ENCODE measurements around the gene TCERG1L. TPM values are rescaled to one million over a fixed set of nuclear protein-coding genes. Genes with fewer than 3 reads are reported as not detected.

The TCERG1L gene
- total RNA-seq, 2 donors from 2014 or later: 0.05 TPM; not detected in 1

- H3K9me3 Mint-ChIP-seq: no peaks in the 10 kb centered on the region
- no peak for ATAC-seq (replicated peaks)
- H3K27me3 Mint-ChIP-seq: peaks cover 3% of the 10 kb centered on the region
- no peak overlapping the region for H3K27ac Mint-ChIP-seq
- no peaks in the 10 kb centered on the region for H3K4me1 Mint-ChIP-seq
- H3K4me3 Mint-ChIP-seq: no peak overlapping the region
- H3K36me3 Mint-ChIP-seq (ENCODE audit: low read depth): no peaks in the 10 kb centered on the region
Observed at GRCh38 chr10:131201741-131202515, 109.6 kb downstream of the TCERG1L start.

GRCh38 chr10:131200856-131201470, 110.6 kb downstream of the TCERG1L start:
- H3K4me3 Mint-ChIP-seq: no peak overlapping the region
- no peaks in the 10 kb centered on the region for H3K4me1 Mint-ChIP-seq
- H3K36me3 Mint-ChIP-seq (ENCODE audit: low read depth): no peaks in the 10 kb centered on the region
- no peak overlapping the region for H3K27ac Mint-ChIP-seq
- H3K27me3 Mint-ChIP-seq: peaks cover 3% of the 10 kb centered on the region
- ATAC-seq (replicated peaks): no peak
- H3K9me3 Mint-ChIP-seq: peaks cover 3% of the 10 kb centered on the region

GRCh38 chr10:131199646-131200045, 111.9 kb downstream of the TCERG1L start:
- Mint-ChIP-seq H3K9me3 (peaks cover 5% of the 10 kb centered on the region), H3K27me3 (peaks cover 3% of the 10 kb centered on the region), H3K4me1 (no peaks in the 10 kb centered on the region), H3K36me3 (ENCODE audit: low read depth) (no peaks in the 10 kb centered on the region), H3K27ac (no peak overlapping the region), H3K4me3 (no peak overlapping the region)
- no peak for ATAC-seq (replicated peaks)

GRCh38 chr10:131198843-131199242, 112.7 kb downstream of the TCERG1L start:
- Mint-ChIP-seq H3K9me3 (peaks cover 5% of the 10 kb centered on the region), H3K4me1 (no peaks in the 10 kb centered on the region), H3K27ac (no peak overlapping the region), H3K27me3 (peaks cover 3% of the 10 kb centered on the region), H3K36me3 (ENCODE audit: low read depth) (no peaks in the 10 kb centered on the region), H3K4me3 (no peak overlapping the region)
- ATAC-seq (replicated peaks): no peak

- no peak overlapping the region for H3K4me3 Mint-ChIP-seq
- H3K4me1 Mint-ChIP-seq: no peaks in the 10 kb centered on the region
- no peak for ATAC-seq (replicated peaks)
- no peaks in the 10 kb centered on the region for H3K36me3 Mint-ChIP-seq (ENCODE audit: low read depth)
- H3K27me3 Mint-ChIP-seq: peaks cover 3% of the 10 kb centered on the region
- no peak overlapping the region for H3K27ac Mint-ChIP-seq
- peaks cover 5% of the 10 kb centered on the region for H3K9me3 Mint-ChIP-seq
Observed at GRCh38 chr10:131198401-131198800, 113.1 kb downstream of the TCERG1L start.

GRCh38 chr10:131196176-131196885, 115.2 kb downstream of the TCERG1L start:
- Mint-ChIP-seq H3K27ac (no peak overlapping the region), H3K36me3 (ENCODE audit: low read depth) (no peaks in the 10 kb centered on the region), H3K4me3 (no peak overlapping the region), H3K9me3 (peaks cover 8% of the 10 kb centered on the region), H3K27me3 (peaks cover 3% of the 10 kb centered on the region), H3K4me1 (no peaks in the 10 kb centered on the region)
- ATAC-seq (replicated peaks): no peak

- Mint-ChIP-seq H3K4me1 (no peaks in the 10 kb centered on the region), H3K27me3 (peaks cover 3% of the 10 kb centered on the region), H3K9me3 (peaks cover 13% of the 10 kb centered on the region), H3K4me3 (no peak overlapping the region), H3K27ac (no peak overlapping the region), H3K36me3 (ENCODE audit: low read depth) (no peaks in the 10 kb centered on the region)
- no peak for ATAC-seq (replicated peaks)
Observed at GRCh38 chr10:131195558-131196159, 115.9 kb downstream of the TCERG1L start.

- H3K27me3 Mint-ChIP-seq: peaks cover 3% of the 10 kb centered on the region
- H3K27ac Mint-ChIP-seq: no peak overlapping the region
- peaks cover 17% of the 10 kb centered on the region for H3K9me3 Mint-ChIP-seq
- no peak overlapping the region for H3K4me3 Mint-ChIP-seq
- no peaks in the 10 kb centered on the region for H3K36me3 Mint-ChIP-seq (ENCODE audit: low read depth)
- H3K4me1 Mint-ChIP-seq: no peaks in the 10 kb centered on the region
- no peak for ATAC-seq (replicated peaks)
Observed at GRCh38 chr10:131195116-131195515, 116.4 kb downstream of the TCERG1L start.

- Mint-ChIP-seq H3K4me1 (no peaks in the 10 kb centered on the region), H3K36me3 (ENCODE audit: low read depth) (no peaks in the 10 kb centered on the region), H3K27ac (no peak overlapping the region), H3K27me3 (peaks cover 4% of the 10 kb centered on the region), H3K4me3 (no peak overlapping the region), H3K9me3 (peaks cover 17% of the 10 kb centered on the region)
- ATAC-seq (replicated peaks): no peak
Observed at GRCh38 chr10:131193923-131194322, 117.6 kb downstream of the TCERG1L start.

- H3K27ac Mint-ChIP-seq: no peak overlapping the region
- no peaks in the 10 kb centered on the region for H3K36me3 Mint-ChIP-seq (ENCODE audit: low read depth)
- peaks cover 11% of the 10 kb centered on the region for H3K27me3 Mint-ChIP-seq
- no peaks in the 10 kb centered on the region for H3K4me1 Mint-ChIP-seq
- no peak for ATAC-seq (replicated peaks)
- peaks cover 12% of the 10 kb centered on the region for H3K9me3 Mint-ChIP-seq
- no peak overlapping the region for H3K4me3 Mint-ChIP-seq
Observed at GRCh38 chr10:131188494-131188893, 123.0 kb downstream of the TCERG1L start.

GRCh38 chr10:131187926-131188325, 123.6 kb downstream of the TCERG1L start:
- peaks cover 12% of the 10 kb centered on the region for H3K9me3 Mint-ChIP-seq
- H3K36me3 Mint-ChIP-seq (ENCODE audit: low read depth): no peaks in the 10 kb centered on the region
- no peak for ATAC-seq (replicated peaks)
- no peak overlapping the region for H3K4me3 Mint-ChIP-seq
- no peaks in the 10 kb centered on the region for H3K4me1 Mint-ChIP-seq
- H3K27ac Mint-ChIP-seq: no peak overlapping the region
- H3K27me3 Mint-ChIP-seq: peaks cover 11% of the 10 kb centered on the region

GRCh38 chr10:131187274-131187673, 124.2 kb downstream of the TCERG1L start:
- Mint-ChIP-seq H3K4me1 (no peaks in the 10 kb centered on the region), H3K4me3 (no peak overlapping the region), H3K36me3 (ENCODE audit: low read depth) (no peaks in the 10 kb centered on the region), H3K27me3 (peaks cover 11% of the 10 kb centered on the region), H3K9me3 (peaks cover 9% of the 10 kb centered on the region), H3K27ac (no peak overlapping the region)
- no peak for ATAC-seq (replicated peaks)

GRCh38 chr10:131186547-131187253, 124.8 kb downstream of the TCERG1L start:
- Mint-ChIP-seq H3K27me3 (peaks cover 11% of the 10 kb centered on the region), H3K4me3 (no peak overlapping the region), H3K4me1 (no peaks in the 10 kb centered on the region), H3K36me3 (ENCODE audit: low read depth) (no peaks in the 10 kb centered on the region), H3K27ac (no peak overlapping the region), H3K9me3 (peaks cover 9% of the 10 kb centered on the region)
- ATAC-seq (replicated peaks): no peak

GRCh38 chr10:131184503-131184902, 127.0 kb downstream of the TCERG1L start:
- no peak for ATAC-seq (replicated peaks)
- Mint-ChIP-seq H3K36me3 (ENCODE audit: low read depth) (no peaks in the 10 kb centered on the region), H3K4me1 (no peaks in the 10 kb centered on the region), H3K27ac (no peak overlapping the region), H3K9me3 (no peaks in the 10 kb centered on the region), H3K27me3 (peaks cover 15% of the 10 kb centered on the region), H3K4me3 (no peak overlapping the region)

All from activated T-helper 17 cell treated with anti-CD3 and anti-CD28 coated beads, Interleukin-2, amount 50 U/mL, for 72 hours (primary cell).